NCI-H2196 treated with DMSO at 0.1 percent for 48 hours (cell line): ENCODE measurements around the gene CSAD.
A peak's percentile ranks its signal among the peaks of the same experiment; 100 is the strongest.
"Not testable (repeated sequence)": the region's sequence is repeated elsewhere in the genome, so short reads cannot be mapped to it uniquely, and the experiment has no call there.

Experiments used
- DNase-seq: peaks from one replicate; lab custom pipeline; 2025; ENCODE audit not compliant: unreplicated experiment; lab: John Stamatoyannopoulos, UW

Gene CSAD

DNA sequence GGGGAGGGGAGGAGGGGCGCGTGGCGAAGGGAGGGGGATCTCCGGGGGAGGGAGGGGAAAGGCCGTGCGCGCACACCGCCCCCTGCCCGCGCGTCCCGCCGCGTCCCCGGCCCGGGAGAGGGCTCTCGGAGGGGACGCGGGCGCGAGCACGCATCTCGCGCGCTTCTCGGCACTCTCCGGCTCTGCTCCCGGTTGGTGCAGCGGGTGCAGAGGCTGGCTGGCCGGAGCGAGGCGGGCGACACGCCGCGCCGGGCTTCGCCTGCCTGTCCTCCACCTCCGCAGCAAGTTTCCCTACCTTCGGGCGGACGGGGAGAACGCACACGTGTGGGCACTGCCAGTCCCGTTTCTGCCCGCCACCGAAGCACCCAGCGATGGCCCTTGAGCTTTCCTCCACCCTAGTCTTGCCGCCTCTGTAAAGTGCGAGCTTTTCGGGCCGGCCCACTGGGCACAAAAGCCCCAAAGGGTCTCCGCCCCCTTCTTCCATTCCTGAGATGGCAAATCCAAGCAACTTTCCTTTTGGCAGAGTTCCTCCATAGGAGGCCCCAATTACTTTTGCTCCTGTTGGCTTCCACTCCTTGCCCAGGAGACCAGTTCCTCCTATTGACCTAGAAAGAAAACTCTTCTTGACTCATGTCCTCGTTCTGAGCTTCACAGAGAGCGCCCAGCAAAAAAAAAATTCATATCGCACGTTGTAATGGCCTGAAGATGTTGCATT is 363 bp upstream of the CSAD start:
- DNase-seq: peak; percentile 76

DNA sequence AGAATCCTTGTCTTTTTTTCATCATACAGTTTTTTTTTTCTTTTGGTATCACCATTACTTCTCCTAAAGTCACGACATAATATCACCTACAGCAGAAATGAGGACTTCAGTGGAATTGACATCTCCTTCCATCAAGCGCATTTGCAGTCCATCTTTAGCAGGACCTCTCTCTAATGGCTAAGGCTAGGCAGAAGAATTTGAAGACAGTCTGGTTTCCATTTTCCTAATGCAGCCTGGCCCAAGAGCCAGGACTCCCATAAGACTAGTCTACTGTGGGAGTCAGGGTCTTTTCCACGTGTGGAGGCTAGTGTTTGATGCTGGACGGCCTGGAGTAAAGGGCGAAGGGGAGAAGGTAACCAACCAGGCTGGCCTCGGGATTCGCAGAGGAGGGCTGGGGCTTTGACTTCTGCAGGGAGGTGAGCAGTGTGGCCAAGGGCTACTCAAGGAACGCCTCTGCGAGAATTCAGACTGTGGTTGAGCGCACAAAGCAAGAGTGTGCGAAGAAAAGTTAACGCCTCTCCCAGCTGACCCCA is 972 bp downstream of the CSAD start:
- no peak for DNase-seq

DNA sequence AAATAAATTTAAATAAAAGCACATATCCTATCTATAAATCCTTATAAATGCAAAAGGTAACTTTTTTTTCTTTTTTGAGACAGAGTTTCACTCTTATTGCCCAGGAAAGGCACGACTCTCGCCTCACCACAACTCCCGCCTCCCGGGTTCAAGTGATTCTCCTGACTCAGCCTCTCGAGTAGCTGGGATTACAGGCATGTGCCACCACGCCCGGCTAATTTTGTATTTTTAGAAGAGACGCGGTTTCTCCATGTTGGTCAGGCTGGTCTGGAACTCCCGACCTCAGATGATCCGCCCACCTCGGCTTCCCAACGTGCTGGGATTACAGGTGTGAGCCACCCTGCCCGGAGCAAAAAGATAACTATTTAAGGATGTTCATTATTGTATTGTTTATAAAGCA is 1.9 kb downstream of the CSAD start:
- not testable (repeated sequence) for DNase-seq

DNA sequence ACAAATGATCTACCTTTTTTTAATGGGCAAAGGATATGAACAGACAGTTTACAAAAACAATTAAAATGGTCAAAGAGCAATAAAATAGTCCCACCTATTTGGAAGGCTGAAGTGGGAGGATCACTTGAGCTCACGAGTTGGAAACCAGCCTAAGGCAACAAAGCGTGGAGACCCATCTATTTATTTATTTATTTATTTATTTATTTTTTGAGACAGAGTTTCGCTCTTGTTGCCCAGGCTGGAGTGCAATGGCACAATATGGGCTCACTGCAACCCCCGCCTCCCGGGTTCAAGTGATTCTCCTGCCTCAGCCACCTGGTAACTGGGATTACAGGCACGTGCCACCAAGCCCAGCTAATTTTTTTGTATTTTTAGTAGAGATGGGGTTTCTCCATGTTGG is 3.3 kb downstream of the CSAD start:
- DNase-seq: not testable (repeated sequence)

DNA sequence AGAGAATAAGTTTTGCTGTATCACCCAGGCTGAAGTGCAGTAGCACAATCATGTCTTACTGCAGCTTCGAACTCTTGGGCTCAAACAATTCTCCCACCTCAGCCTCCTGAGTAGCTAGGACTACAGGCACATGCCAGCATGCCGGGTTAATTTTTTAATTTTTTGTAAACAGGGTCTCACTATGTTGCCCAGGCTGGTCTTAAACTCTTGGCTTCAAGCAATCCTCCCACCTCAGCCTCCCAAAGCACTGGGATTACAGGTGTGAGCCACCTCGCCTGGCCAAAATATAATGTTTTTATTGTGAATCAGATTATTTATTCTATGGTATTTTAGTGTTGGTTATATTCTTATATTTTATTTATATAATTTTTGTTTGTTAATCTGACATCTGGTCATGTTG is 4.0 kb downstream of the CSAD start:
- no peak for DNase-seq

DNA sequence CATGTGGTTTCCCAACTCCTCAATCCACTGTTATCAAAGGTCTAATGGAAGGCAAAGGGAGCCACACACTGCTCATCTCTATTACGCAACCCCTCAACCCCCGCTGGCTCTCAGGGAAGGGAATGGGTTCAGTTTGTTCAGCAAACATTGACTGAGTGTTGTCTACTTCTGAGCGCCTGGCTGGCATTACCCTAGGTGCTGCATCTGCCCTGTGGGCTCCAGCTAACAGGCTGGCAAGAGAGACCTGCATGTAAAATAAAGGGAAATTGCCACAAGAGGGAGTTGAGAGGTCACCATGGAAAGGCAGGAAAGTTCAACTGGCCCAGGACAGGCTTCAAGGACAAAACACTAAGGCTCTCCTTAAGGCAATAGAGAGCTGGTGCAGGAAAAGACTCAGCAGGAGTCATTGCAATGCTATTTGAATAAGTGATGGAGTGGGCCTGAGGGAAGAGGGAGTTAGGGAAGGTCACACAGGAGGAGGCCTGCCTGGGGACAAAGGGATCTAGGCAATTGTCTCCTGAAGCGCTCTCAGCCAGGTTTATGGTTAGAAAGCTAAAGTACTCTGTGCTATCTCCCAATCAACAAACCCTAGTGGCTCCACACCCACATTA is 5.7 kb downstream of the CSAD start:
- DNase-seq: peak; percentile 76

DNA sequence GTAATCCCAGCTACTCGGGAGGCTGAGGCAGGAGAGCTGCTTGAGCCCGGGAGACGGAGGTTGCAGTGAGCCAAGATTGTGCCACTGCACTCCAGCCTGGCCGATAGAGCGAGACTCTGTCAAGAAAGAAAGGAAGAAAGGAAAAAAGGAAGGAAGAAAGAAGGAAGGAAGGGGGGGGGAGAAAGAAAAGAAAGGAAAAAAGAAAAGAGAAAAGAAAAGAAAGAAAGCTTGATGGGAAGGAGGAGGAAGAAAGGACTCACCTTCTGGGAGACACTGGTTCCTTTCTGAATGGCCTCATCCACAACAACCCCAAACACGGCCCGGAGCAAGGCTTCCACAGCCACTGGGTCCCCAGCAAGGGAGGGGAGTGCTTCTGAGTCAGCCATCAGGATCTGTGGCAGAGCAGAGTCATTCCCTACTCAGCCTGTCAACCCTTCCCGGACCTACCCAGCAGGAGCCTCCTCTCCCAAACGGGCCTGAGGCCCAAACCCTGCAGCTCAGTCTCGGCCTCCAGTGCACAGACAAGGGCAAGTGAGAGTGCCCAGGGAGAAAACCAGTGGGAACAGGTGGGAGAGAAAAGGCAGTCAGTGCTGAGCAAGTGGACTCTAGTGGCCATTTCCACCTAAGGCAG is 7.5 kb downstream of the CSAD start:
- no peak for DNase-seq

DNA sequence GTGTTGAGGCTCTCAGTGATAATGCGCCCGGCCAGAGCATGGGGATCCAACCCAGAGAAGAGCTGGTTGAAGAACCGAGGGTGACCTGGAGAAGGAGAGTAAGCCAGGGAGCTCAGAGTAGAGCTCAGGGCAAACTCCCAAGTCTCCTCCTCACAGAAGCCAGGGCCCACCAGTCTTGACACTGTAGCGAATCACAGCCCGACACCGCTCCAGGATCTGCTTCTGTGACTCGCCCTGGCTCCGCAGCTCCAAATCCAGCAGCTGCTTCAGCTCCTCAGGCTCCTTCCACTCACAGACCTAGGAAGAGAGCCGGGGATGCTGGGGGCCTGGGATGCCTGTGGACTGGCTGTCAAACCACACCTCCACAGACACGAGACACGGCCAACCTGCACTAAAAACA is 8.4 kb downstream of the CSAD start:
- no peak for DNase-seq

DNA sequence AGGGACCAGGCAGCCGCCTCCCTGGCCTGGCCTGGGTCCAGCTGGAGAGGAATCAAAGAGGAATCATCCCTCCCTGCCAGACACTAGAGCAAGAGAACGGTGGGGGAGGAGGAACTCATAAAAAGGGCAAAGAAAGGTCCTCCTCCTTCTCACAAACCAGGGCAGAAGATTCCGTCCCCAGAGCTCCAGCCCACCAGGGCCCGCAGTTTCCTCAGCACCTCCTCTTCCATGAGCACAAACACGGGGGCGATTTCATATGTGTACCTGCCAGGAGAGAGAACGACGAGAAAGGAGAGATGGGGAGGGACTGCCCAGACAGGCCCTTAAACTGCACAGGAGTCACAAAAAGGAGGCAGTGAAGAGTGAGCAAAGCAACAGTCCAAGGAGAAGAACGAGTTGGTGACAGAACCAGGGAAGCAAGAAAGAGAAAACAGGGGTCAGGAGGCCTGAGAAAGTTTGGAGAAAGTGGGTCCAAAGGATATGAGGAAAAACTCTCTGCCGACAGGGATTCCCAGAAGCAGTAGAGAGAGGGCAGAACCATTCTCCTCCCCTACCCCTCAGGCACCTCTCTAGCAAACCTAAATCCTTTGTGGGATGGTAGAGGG is 8.9 kb downstream of the CSAD start:
- DNase-seq: peak; percentile 55

DNA sequence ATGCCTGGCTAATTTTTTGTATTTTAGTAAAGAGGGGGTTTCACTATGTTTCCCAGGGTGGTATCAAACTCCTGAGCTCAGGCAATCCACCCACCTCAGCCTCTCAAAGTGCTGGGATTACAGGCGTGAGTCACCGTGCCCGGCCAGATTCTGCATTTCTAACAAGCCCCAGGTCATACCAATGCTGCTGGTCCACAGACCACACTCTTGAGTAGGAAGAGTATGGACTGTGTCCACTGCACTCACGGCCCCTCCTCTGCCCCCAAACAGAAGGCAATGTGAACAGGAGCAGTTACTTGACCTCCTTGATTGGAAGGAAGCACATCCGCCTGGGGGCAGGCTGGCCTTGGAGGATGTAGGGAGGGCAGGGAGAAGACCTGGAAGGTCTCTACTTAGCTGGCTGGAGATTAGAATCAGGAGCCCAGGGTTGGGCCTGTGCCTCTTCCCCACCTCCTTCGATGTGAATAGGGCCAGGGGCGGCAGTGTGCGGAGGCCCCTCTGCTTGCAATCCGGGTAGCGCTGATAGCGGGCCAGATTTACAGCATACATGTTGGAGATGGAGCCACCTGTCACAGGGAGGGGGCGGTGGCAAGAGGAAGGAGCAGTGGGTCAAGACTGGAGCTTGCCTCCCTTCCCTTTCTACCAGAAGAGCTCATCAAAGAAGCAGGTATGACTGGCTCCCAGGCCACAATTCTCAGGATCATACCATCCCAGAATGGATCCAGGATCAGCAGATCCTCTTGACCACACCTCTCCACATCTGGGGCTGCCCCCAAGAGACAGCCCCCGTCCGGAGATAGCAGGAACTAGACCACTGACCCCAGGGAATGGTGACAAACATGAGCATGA is 9.6 kb downstream of the CSAD start:
- no peak for DNase-seq

DNA sequence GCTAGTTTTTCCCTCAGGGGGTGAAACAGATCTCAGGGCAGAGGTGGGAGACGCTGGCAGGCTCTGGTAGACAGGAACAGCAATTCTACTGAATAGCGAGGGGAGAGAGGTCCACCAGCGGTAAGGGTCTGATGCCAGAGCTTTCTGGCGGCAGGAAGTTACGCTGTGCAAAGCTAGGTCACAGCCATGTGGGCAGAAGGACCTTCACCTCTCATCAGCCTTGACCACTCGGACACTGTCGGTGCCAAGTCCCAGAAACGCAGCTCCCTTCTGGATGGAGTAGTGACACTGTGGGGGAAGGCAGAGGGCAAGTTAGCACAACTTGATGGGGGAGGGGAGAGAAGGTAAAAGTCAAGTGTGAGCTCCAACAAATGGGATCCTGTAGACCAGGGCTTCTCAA is 10.5 kb downstream of the CSAD start:
- DNase-seq: no peak

DNA sequence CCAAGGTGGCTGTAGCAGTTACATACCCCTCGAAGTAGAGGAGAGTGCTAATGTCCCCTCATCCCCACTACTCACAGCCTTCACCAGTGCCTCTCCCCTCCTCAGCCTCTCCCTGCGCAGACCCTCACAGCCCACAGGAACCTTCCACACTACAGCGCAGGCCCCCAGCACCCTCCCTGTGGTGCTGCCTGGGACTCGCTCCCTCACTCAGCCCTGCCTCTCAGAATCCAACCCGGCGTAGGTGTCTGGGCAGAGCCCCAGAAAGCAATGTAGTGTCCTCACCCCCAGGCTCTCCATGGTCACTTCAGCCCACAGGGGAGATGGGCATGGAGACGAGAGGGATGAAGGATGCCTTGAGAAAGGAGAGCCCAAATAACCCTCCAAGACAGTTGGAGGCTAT is 11.1 kb downstream of the CSAD start:
- no peak for DNase-seq

DNA sequence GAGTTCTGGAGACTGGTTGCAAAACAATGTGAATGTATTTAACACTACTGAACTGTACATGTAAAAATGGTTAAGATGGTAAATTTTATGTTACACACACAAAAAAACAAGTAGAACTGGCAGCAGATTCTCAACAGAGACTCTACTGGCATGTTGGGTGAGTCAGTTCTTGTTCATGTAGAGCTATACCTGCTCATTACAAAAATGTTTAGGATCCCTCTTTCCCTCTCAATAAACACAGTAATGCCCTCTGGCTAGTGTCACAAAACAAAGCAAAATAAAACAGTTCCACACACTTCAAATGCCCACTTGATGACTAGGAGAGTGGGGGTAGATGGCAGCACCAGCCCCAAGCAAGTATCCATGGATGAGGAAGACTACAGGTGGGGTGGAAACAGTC is 13.9 kb downstream of the CSAD start:
- no peak for DNase-seq

DNA sequence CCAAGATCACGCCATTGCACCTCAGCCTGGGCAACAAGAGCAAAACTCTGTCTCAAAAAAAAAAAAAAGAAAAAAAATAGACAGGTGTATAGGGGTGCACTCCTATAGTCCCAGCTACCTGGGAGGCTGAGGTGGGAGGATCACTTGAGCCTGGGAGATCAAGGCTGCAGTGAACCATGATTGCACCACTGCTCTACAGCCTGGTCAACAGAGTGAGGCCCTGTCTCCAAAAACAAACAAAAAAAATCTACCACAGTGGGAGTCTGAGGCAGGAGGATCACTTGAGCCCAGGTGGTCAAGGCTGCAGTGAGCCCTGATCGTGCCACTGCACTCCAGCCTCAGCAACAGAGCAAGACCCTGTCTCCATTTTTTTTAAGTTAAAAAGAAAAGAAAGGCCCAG is 17.7 kb downstream of the CSAD start:
- DNase-seq: not testable (repeated sequence)

DNA sequence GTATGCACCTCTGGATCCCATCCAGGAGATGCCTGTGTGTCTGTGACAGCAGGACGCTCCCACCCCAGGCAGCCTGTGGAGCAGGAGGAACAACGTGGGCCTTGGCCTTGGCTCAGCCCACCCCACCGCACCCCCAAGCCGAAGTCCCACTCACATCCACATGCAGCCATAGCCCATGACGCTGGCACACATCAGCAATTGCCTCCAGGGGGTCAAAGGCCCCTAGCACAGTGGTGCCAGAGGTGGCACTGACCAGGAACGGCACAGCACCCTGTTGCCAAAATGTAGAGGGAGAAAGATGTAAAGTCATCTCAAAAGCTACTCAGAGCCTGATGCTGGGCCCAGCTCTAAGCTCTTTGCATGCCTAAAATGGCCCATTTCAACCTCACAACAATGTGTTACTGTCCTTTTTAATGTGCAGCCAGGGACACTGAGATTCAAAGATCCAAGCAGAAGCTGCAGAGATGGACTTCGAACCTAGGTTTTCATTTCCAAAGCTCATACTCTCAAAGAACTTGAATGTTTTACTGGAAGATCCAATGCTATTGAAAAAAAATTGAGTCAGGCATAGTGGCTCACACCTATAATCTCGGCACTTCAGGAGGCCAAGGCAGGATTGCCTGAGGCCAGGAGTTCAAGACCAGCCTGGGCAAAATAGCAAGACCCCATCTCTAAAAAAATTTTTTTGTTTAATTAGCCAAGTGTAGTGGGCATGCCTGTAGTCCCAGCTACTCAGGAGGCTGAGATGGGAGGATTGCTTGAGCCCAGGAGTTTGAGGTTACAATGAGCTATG is 19.4 kb downstream of the CSAD start:
- DNase-seq: no peak

DNA sequence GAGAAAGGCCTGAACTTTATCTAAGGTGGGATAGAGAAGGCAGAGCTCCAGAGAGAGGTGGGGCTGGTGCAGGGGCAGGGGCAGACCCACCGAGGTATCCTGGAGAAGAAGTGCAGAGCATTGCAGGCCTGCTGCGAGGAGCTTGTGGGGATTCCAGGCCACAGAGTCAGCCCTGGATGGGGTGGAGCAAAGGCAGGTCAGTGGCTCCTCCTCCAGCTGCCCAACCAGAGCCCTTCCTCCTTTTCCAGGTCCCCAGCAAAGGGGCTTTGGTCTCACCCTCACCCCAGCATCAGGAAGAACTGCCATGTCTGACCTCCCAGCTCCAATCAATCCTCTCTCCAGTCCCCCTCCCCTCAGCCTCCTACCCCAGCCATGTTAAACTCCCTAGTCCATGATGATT is 20.1 kb downstream of the CSAD start:
- no peak for DNase-seq

DNA sequence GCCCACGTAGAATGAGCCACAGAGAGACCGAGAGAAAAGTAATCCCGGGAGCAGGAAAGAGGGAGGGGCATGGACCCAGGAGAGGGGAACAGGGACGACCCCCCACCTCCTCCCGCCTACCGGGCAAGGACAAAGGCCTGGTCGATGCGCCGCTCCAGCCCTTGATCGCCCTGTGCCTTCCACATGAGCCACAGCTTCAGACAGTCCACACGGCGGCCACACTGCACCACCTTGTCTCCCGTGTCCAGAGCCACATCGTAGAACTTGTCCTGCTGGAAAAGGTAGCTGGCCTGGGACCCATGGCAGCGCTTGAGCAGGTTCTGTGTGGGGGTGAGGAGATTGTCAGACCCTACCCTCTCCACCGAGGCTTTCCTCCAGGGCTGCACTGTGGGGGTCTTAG is 20.7 kb downstream of the CSAD start:
- no peak for DNase-seq

DNA sequence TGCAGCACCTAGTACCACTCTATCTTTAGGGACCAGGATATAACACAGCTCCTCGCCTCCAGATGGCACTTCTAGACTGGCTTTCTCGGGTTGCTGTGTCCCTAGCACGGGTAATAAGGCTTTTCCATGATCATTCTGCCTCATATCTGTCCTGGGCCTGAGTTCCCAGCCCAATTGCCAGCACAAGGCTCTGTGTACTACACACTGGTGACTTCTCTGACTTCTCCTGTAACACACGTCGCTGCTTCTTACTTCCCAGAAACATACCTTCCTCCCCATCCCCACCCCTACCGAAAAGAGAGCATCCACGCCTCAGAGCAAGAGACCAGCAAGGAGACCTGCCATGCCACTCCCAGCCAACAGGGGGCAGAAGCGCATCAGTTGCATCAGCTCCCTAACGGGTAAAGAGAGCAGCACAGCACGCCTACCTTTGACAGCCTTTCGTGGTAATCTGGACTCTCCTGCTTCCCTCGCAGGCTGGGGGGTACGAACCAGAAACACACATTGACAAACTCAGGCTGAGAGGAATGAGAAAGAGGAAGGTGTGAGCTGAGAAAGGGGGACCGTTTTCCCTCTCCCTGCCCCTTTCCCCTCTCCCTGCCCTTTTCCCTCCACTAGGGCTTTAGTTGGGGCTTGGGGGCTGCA is 21.4 kb downstream of the CSAD start:
- peak; percentile 76 for DNase-seq

DNA sequence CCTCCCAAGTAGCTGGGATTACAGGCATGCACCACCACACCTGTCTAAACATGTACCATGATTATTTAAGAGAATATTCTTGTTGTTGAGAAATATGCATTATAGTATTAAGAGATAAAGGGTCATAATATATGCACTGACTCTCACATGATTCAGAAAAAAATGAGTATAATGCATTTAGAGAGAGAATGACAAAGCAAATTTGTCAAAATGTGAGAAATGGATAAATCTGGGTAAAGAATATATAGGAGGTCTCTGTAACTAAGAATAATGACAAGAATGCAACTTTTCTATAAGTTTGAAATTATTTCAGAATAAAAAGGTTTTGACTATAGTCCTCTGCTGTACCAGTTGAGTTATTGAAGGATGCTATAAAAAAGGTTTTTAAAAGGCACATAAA is 28.3 kb downstream of the CSAD start:
- no peak for DNase-seq

DNA sequence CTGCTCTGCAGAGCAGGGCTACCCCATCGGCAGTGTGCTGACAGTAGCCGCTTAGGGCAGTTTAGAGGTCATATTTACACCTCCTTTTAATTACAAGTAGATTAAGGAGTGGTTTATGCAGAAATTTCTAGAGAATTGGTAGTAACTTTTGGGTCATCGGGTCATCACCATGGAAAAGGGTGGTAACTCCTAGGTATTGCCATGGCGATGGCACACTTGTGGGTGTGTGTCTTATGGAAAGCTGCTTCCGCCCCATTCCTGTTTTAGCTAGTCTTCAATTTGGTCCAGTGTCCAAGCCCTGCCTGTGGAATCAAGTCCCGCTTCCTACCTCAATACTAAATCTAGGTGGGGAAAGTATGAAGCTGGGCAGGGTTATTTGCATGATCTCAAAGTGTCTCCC is 29.7 kb downstream of the CSAD start:
- no peak for DNase-seq
